OCI-LY1 (cell line): ENCODE results near the gene ASS1.

ENCODE experiments used
- H2AFZ ChIP-seq: fragments of 200-600 bp; sonication (generic), shearing (Covaris generic); 2 replicates; pipeline ENCODE4 v1.6.0; 2014; ENCODE audit warnings: antibody characterized with exemption, mild to moderate bottlenecking, low read length
- H3F3A ChIP-seq: fragments of 200-600 bp; sonication (generic), shearing (Covaris generic); 2 replicates; pipeline ENCODE4 v1.6.0; 2014; ENCODE audit warnings: mild to moderate bottlenecking, antibody characterized with exemption, low read length, moderate library complexity; ENCODE audit not compliant: insufficient read depth
- H3K27ac ChIP-seq: fragments of 200-600 bp; sonication (generic); 2 replicates; pipeline ENCODE4 v1.5.1; 2014; ENCODE audit warnings: low read length, mixed run types, mild to moderate bottlenecking, low read depth; ENCODE audit not compliant: poor library complexity, severe bottlenecking
- H3K27me3 ChIP-seq: fragments of 200-600 bp; sonication (generic); 2 replicates; pipeline ENCODE4 v1.6.0; 2014; ENCODE audit warnings: antibody characterized with exemption, mild to moderate bottlenecking, low read length, moderate library complexity; ENCODE audit not compliant: insufficient read depth
- H3K36me3 ChIP-seq: fragments of 200-600 bp; sonication (generic); 2 replicates; pipeline ENCODE4 v1.6.1; 2014; ENCODE audit warnings: mild to moderate bottlenecking, antibody characterized with exemption, low read length, moderate library complexity, mixed read lengths; ENCODE audit not compliant: insufficient read depth
- H3K4me1 ChIP-seq: fragments of 200-600 bp; sonication (generic); 2 replicates; pipeline ENCODE4 v1.5.1; 2014; ENCODE audit warnings: mild to moderate bottlenecking, low read length, moderate library complexity; ENCODE audit not compliant: insufficient read depth, severe bottlenecking
- H3K4me2 ChIP-seq: fragments of 200-600 bp; sonication (generic), shearing (Covaris generic); 2 replicates; pipeline ENCODE4 v1.6.1; 2014; ENCODE audit warnings: low read length
- H3K4me3 ChIP-seq: fragments of 200-600 bp; sonication (generic); 2 replicates; pipeline ENCODE4 v1.5.1; 2014; ENCODE audit warnings: low read length, low read depth, mild to moderate bottlenecking, mixed read lengths; ENCODE audit not compliant: poor library complexity, severe bottlenecking
- H3K79me2 ChIP-seq: fragments of 200-600 bp; shearing (Covaris generic); 2 replicates; pipeline ENCODE4 v1.6.1; 2016; ENCODE audit warnings: mixed run types, low read length, mixed read lengths; ENCODE audit not compliant: insufficient read depth
- H3K9ac ChIP-seq: fragments of 200-600 bp; sonication (generic), shearing (Covaris generic); 2 replicates; pipeline ENCODE4 v1.6.1; 2014; ENCODE audit warnings: mild to moderate bottlenecking, low read length, mixed read lengths
- H3K9me2 ChIP-seq: fragments of 200-600 bp; sonication (generic), shearing (Covaris generic); 2 replicates; pipeline ENCODE4 v1.6.1; 2014; ENCODE audit warnings: low read depth, mild to moderate bottlenecking, low read length, mixed read lengths
- H3K9me3 ChIP-seq: fragments of 200-600 bp; shearing (Covaris generic); 2 replicates; pipeline ENCODE4 v1.6.1; 2014; ENCODE audit warnings: low read length, mixed read lengths
- H4K20me1 ChIP-seq: fragments of 200-600 bp; sonication (generic), shearing (Covaris generic); 2 replicates; pipeline ENCODE4 v1.6.0; 2016; ENCODE audit warnings: mild to moderate bottlenecking, low read length; ENCODE audit not compliant: insufficient read depth
- CTCF ChIP-seq: fragments of 200-600 bp; sonication (generic), shearing (Covaris generic); IDR thresholded peaks from 2 replicates; pipeline ENCODE4 v1.5.1; 2017; ENCODE audit warnings: mild to moderate bottlenecking, antibody characterized with exemption, low read length, moderate library complexity, mixed read lengths
- EZH2 ChIP-seq: fragments of 200-600 bp; sonication (generic), shearing (Covaris generic); IDR thresholded peaks from 2 replicates; pipeline ENCODE4 v1.8.0; 2017; ENCODE audit warnings: borderline replicate concordance, mixed run types, mild to moderate bottlenecking, antibody characterized with exemption, low read length, moderate library complexity, mixed read lengths

ASS1 gene

GRCh38 chr9:130543859-130544258 is 99.1 kb downstream of the ASS1 start:
- Histone ChIP-seq H3K36me3 (no peaks in the 10 kb centered on the region), H4K20me1 (no peaks in the 10 kb centered on the region), H3K9me3 (no peaks in the 10 kb centered on the region), H3K4me1 (no peaks in the 10 kb centered on the region), H3K4me3 (no peak overlapping the region), H2AFZ (no peak overlapping the region), H3F3A (no peaks in the 10 kb centered on the region), H3K27ac (no peak overlapping the region), H3K4me2 (no peak overlapping the region), H3K9ac (no peak overlapping the region), H3K9me2 (no peaks in the 10 kb centered on the region), H3K27me3 (no peaks in the 10 kb centered on the region), H3K79me2 (no peaks in the 10 kb centered on the region)
- no peak for TF ChIP-seq EZH2
- no peak for TF ChIP-seq CTCF

GRCh38 chr9:130544364-130544763 is 99.6 kb downstream of the ASS1 start:
- H3K9me2 ChIP-seq, result no peaks in the 10 kb centered on the region
- no peak overlapping the region for H3K4me2 ChIP-seq
- H3K27me3 ChIP-seq, result no peaks in the 10 kb centered on the region
- no peak overlapping the region for H2AFZ ChIP-seq
- no peaks in the 10 kb centered on the region for H3F3A ChIP-seq
- no peak overlapping the region for H3K27ac ChIP-seq
- H3K79me2 ChIP-seq, result no peaks in the 10 kb centered on the region
- no peaks in the 10 kb centered on the region for H3K4me1 ChIP-seq
- H3K9me3 ChIP-seq, result no peaks in the 10 kb centered on the region
- H3K4me3 ChIP-seq, result no peak overlapping the region
- TF ChIP-seq EZH2 (no peak), CTCF (no peak)
- no peaks in the 10 kb centered on the region for H4K20me1 ChIP-seq
- no peaks in the 10 kb centered on the region for H3K36me3 ChIP-seq
- H3K9ac ChIP-seq, result no peak overlapping the region

- H4K20me1 ChIP-seq, result no peaks in the 10 kb centered on the region
- no peak overlapping the region for H3K4me3 ChIP-seq
- H2AFZ ChIP-seq, result no peak overlapping the region
- no peaks in the 10 kb centered on the region for H3K36me3 ChIP-seq
- no peaks in the 10 kb centered on the region for H3K4me1 ChIP-seq
- no peak overlapping the region for H3K4me2 ChIP-seq
- H3K27ac ChIP-seq, result no peak overlapping the region
- no peaks in the 10 kb centered on the region for H3K9me2 ChIP-seq
- no peaks in the 10 kb centered on the region for H3K27me3 ChIP-seq
- H3K9me3 ChIP-seq, result no peaks in the 10 kb centered on the region
- no peak for TF ChIP-seq CTCF
- no peak for TF ChIP-seq EZH2
- no peak overlapping the region for H3K9ac ChIP-seq
- no peaks in the 10 kb centered on the region for H3K79me2 ChIP-seq
- no peaks in the 10 kb centered on the region for H3F3A ChIP-seq
Measured at GRCh38 chr9:130548103-130548502, 103.3 kb downstream of the ASS1 start.
